HL-60 (cell line): Measurements from ENCODE around the gene ACSF3.
"Not testable (repeated sequence)": the region's sequence is repeated elsewhere in the genome, so short reads cannot be mapped to it uniquely, and the experiment has no call there.

Source experiments
- DNase-seq, 2 experiments: peaks; one replicate each; pipeline ENCODE4 v3.0.0-alpha.2; 2010 to 2020; ENCODE audit warnings: low read depth in 1 of 2, low spot score in 1 of 2
- H3K27ac ChIP-seq: fragments of 250-450 bp; sonication (Bioruptor Pico); replicated peaks from 2 replicates; pipeline ENCODE4 v1.5.1; 2020; ENCODE audit warnings: mild to moderate bottlenecking, moderate library complexity
- H3K27me3 ChIP-seq: fragments of 250-450 bp; sonication (Bioruptor Pico); 2 replicates; pipeline ENCODE4 v1.5.1; 2021; ENCODE audit warnings: mild to moderate bottlenecking, moderate library complexity; ENCODE audit not compliant: insufficient read depth, poor library complexity, severe bottlenecking
- H3K4me3 ChIP-seq: replicated peaks from 2 replicates; pipeline ENCODE4 v1.5.1; 2011; ENCODE audit warnings: mild to moderate bottlenecking, control low read depth, low read length; ENCODE audit not compliant: insufficient read depth
- GABPA ChIP-seq: IDR thresholded peaks from 2 replicates; pipeline ENCODE4 v1.6.1; 2012; ENCODE audit warnings: low read depth
- POLR2AphosphoS5 ChIP-seq: IDR thresholded peaks from 2 replicates; pipeline ENCODE4 v1.6.1; 2012; ENCODE audit warnings: low read depth
- SPI1 ChIP-seq: IDR thresholded peaks from 2 replicates; pipeline ENCODE4 v1.6.1; 2012; ENCODE audit warnings: low read depth, mild to moderate bottlenecking, borderline replicate concordance
- TF ChIP-seq, protein P1 (sequence below): IDR thresholded peaks from 2 replicates; pipeline ENCODE4 v1.6.1; 2012; ENCODE audit warnings: low read depth; ENCODE audit not compliant: insufficient replicate concordance
- TF ChIP-seq, protein P2 (sequence below): IDR thresholded peaks from one replicate; pipeline ENCODE4 v1.5.1; 2011; ENCODE audit warnings: low read length, control low read depth, inconsistent platforms; ENCODE audit not compliant: insufficient read depth

The ACSF3 gene

GRCh38 chr16:89192186-89192955, 98.7 kb downstream of the ACSF3 start:
- peak overlapping the region; percentile 29 for H3K4me3 ChIP-seq
- H3K27ac ChIP-seq, H3K27me3 ChIP-seq: not testable (repeated sequence)
- peak; percentile 63 to 78 for DNase-seq
- TF ChIP-seq SPI1 = peak; percentile 2; the same call in 1 of the 2 replicates

DNA sequence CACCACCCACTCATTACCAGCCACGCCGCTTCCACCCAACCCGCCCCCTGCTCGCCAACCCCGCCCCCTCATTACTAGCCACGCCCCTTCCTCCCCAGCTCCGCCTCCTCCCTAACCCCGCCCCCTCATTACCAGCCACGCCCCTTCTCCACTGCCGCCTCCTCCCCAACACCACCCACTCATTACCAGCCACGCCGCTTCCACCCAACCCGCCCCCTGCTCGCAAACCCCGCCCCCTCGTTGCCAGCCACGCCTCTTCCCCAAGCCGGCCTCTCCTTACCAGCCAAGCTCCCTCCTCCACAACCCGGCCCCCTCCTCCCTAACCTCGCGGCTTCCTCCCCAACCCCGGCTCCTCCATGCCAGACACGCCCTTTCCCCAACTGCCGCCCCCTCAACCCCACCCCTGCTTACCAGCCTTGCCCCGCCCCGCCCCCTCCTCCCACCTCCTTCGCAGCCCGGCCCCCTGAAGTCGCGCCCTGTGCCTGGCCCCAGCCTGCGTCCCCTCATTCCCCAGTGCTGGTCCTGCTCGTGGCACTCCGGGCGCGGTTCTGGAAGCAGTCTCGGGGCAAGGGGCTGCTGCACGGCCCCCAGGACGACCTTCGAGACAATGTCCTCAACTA, 99.4 kb downstream of the ACSF3 start:
- peak; percentile 62 to 67 for DNase-seq
- TF ChIP-seq POLR2AphosphoS5 (no peak), GABPA (no peak), SPI1 (no peak)
- TF ChIP-seq, protein P1, sequence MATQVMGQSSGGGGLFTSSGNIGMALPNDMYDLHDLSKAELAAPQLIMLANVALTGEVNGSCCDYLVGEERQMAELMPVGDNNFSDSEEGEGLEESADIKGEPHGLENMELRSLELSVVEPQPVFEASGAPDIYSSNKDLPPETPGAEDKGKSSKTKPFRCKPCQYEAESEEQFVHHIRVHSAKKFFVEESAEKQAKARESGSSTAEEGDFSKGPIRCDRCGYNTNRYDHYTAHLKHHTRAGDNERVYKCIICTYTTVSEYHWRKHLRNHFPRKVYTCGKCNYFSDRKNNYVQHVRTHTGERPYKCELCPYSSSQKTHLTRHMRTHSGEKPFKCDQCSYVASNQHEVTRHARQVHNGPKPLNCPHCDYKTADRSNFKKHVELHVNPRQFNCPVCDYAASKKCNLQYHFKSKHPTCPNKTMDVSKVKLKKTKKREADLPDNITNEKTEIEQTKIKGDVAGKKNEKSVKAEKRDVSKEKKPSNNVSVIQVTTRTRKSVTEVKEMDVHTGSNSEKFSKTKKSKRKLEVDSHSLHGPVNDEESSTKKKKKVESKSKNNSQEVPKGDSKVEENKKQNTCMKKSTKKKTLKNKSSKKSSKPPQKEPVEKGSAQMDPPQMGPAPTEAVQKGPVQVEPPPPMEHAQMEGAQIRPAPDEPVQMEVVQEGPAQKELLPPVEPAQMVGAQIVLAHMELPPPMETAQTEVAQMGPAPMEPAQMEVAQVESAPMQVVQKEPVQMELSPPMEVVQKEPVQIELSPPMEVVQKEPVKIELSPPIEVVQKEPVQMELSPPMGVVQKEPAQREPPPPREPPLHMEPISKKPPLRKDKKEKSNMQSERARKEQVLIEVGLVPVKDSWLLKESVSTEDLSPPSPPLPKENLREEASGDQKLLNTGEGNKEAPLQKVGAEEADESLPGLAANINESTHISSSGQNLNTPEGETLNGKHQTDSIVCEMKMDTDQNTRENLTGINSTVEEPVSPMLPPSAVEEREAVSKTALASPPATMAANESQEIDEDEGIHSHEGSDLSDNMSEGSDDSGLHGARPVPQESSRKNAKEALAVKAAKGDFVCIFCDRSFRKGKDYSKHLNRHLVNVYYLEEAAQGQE = no peak
- TF ChIP-seq, protein P2, sequence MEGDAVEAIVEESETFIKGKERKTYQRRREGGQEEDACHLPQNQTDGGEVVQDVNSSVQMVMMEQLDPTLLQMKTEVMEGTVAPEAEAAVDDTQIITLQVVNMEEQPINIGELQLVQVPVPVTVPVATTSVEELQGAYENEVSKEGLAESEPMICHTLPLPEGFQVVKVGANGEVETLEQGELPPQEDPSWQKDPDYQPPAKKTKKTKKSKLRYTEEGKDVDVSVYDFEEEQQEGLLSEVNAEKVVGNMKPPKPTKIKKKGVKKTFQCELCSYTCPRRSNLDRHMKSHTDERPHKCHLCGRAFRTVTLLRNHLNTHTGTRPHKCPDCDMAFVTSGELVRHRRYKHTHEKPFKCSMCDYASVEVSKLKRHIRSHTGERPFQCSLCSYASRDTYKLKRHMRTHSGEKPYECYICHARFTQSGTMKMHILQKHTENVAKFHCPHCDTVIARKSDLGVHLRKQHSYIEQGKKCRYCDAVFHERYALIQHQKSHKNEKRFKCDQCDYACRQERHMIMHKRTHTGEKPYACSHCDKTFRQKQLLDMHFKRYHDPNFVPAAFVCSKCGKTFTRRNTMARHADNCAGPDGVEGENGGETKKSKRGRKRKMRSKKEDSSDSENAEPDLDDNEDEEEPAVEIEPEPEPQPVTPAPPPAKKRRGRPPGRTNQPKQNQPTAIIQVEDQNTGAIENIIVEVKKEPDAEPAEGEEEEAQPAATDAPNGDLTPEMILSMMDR = no peak
- no peaks in the 10 kb centered on the region for H3K27me3 ChIP-seq
- H3K4me3 ChIP-seq = no peak overlapping the region
- no peak overlapping the region for H3K27ac ChIP-seq

- TF ChIP-seq POLR2AphosphoS5 = no peak
- TF ChIP-seq, protein P1 = no peak
- no peak for TF ChIP-seq GABPA
- TF ChIP-seq SPI1 = no peak
- TF ChIP-seq, protein P2 = no peak
- no peak for DNase-seq
- Histone ChIP-seq H3K4me3 (no peak overlapping the region), H3K27ac (no peak overlapping the region), H3K27me3 (no peaks in the 10 kb centered on the region)
Measured at GRCh38 chr16:89193576-89194293, 100.1 kb downstream of the ACSF3 start.
